ENCODE measurements around the gene NOTCH1. TPM values are rescaled to one million over a fixed set of nuclear protein-coding genes. Genes with fewer than 3 reads are reported as not detected.

The NOTCH1 gene
- total and polyA plus RNA-seq, 2 of the 13 experiments (the other 11 are each of a cell fraction or from before 2014, with no cell fraction given) = 0.09 to 0.35 TPM

- 40% methylated on average over 6 of the region's 33 CpGs for WGBS (ENCODE audit: low lambda C conversion rate)
- Histone ChIP-seq H2AFZ (ENCODE audit: low read length) (no peak overlapping the region), H3K4me1 (ENCODE audit: insufficient read depth, low read length) (no peaks in the 10 kb centered on the region), H3K27ac (ENCODE audit: extremely low read length, insufficient read depth, low read length) (no peak overlapping the region), H3K9me3 (ENCODE audit: low read length) (no peaks in the 10 kb centered on the region), H3K4me3 (replicated peaks in 1 of 3; ENCODE audit: insufficient read depth in 1 of 3, low read depth in 2 of 3, low read length in 3 of 3) (no peak overlapping the region), H3K4me2 (ENCODE audit: low read depth, low read length) (no peak overlapping the region), H3K36me3 (replicated peaks in 1 of 2; ENCODE audit: control insufficient read depth in 1 of 2, insufficient read depth in 2 of 2, low read length in 2 of 2) (no peaks in the 10 kb centered on the region), H3K9ac (ENCODE audit: insufficient read depth, low read depth, low read length) (no peak overlapping the region), H4K20me1 (ENCODE audit: insufficient read depth, low read length) (no peaks in the 10 kb centered on the region; the same call in 1 of the 2 replicates), H3K27me3 (ENCODE audit: control insufficient read depth in 1 of 2, insufficient read depth in 2 of 2, low read length in 2 of 2) (peaks cover 41 to 94% of the 10 kb centered on the region in 2 experiments; a peak in 4 of 5 replicates), H3K79me2 (ENCODE audit: insufficient read depth, low read length) (no peaks in the 10 kb centered on the region)
- DNase-seq (ENCODE audit: low spot score) (no peak), ATAC-seq (no peak), FAIRE-seq (no peak)
- intact Hi-C loops (cut with micrococcal nuclease; ENCODE audit: unreplicated experiment) (no loop called here), in situ Hi-C loops (cut with HindIII; ENCODE audit: extremely low pct_ligation_motif_present, low pct_unique_long_range_greater_than_20kb) (no loop called here)
- CTCF ChIA-PET (ENCODE audit: low intra/inter-chr PET ratio, low total read pairs) = no interaction called here
- POLR2A ChIA-PET = no interaction called here
- BruUV-seq (replicated peaks) = no TSS peak
- TF ChIP-seq ZMYM4 (CRISPR knock-in tag; IDR thresholded peaks at IDR 0.05) (no peak), ZBTB33 (CRISPR knock-in tag; IDR thresholded peaks at IDR 0.05) (no peak), ZBTB1 (CRISPR knock-in tag; IDR thresholded peaks at IDR 0.05; ENCODE audit: borderline replicate concordance) (no peak), ZNF83 (CRISPR knock-in tag; IDR thresholded peaks at IDR 0.05; ENCODE audit: borderline replicate concordance) (no peak), ZNF782 (CRISPR knock-in tag; IDR thresholded peaks at IDR 0.05; ENCODE audit: borderline replicate concordance) (no peak), DR1 (CRISPR knock-in tag; IDR thresholded peaks at IDR 0.05) (no peak), SOX5 (CRISPR knock-in tag; IDR thresholded peaks at IDR 0.05; ENCODE audit: borderline replicate concordance) (no peak), IRF2 (CRISPR knock-in tag; IDR thresholded peaks at IDR 0.05) (no peak), ZNF234 (CRISPR knock-in tag; conservative IDR thresholded peaks at IDR 0.05) (no peak), AHR (CRISPR knock-in tag; IDR thresholded peaks at IDR 0.05) (no peak), TBP (CRISPR knock-in tag; IDR thresholded peaks at IDR 0.05) (no peak), MAFK (conservative IDR thresholded peaks at IDR 0.05 in 1 of 2, IDR thresholded peaks at IDR 0.05 in 1 of 2; ENCODE audit: low read length in 2 of 2) (no peak), ZNF354B (CRISPR knock-in tag; IDR thresholded peaks at IDR 0.05) (no peak), GTF3A (CRISPR knock-in tag; conservative IDR thresholded peaks at IDR 0.05) (no peak)
- TF ChIP-seq, protein P1, sequence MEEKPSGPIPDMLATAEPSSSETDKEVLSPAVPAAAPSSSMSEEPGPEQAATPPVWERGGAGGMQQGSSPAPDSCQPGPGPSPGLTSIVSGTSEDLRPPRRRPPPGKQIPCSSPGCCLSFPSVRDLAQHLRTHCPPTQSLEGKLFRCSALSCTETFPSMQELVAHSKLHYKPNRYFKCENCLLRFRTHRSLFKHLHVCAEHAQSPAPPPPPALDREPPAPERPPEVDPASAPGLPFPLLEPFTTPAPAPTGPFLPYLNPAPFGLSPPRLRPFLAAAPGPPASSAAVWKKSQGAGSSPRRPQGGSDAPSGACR (CRISPR knock-in tag; IDR thresholded peaks at IDR 0.05) = no peak
- TF ChIP-seq, protein P2, sequence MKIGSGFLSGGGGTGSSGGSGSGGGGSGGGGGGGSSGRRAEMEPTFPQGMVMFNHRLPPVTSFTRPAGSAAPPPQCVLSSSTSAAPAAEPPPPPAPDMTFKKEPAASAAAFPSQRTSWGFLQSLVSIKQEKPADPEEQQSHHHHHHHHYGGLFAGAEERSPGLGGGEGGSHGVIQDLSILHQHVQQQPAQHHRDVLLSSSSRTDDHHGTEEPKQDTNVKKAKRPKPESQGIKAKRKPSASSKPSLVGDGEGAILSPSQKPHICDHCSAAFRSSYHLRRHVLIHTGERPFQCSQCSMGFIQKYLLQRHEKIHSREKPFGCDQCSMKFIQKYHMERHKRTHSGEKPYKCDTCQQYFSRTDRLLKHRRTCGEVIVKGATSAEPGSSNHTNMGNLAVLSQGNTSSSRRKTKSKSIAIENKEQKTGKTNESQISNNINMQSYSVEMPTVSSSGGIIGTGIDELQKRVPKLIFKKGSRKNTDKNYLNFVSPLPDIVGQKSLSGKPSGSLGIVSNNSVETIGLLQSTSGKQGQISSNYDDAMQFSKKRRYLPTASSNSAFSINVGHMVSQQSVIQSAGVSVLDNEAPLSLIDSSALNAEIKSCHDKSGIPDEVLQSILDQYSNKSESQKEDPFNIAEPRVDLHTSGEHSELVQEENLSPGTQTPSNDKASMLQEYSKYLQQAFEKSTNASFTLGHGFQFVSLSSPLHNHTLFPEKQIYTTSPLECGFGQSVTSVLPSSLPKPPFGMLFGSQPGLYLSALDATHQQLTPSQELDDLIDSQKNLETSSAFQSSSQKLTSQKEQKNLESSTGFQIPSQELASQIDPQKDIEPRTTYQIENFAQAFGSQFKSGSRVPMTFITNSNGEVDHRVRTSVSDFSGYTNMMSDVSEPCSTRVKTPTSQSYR (CRISPR knock-in tag; IDR thresholded peaks at IDR 0.05; ENCODE audit: borderline replicate concordance) = no peak
- TF ChIP-seq, protein P3, sequence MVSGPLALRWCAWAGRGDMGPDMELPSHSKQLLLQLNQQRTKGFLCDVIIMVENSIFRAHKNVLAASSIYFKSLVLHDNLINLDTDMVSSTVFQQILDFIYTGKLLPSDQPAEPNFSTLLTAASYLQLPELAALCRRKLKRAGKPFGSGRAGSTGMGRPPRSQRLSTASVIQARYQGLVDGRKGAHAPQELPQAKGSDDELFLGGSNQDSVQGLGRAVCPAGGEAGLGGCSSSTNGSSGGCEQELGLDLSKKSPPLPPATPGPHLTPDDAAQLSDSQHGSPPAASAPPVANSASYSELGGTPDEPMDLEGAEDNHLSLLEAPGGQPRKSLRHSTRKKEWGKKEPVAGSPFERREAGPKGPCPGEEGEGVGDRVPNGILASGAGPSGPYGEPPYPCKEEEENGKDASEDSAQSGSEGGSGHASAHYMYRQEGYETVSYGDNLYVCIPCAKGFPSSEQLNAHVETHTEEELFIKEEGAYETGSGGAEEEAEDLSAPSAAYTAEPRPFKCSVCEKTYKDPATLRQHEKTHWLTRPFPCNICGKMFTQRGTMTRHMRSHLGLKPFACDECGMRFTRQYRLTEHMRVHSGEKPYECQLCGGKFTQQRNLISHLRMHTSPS (CRISPR knock-in tag; IDR thresholded peaks at IDR 0.05; ENCODE audit: low read depth) = no peak
Observed at GRCh38 chr9:136587145-136587943, 41.5 kb upstream of the NOTCH1 start.
